ENCODE results near the gene OMP.

DNA sequence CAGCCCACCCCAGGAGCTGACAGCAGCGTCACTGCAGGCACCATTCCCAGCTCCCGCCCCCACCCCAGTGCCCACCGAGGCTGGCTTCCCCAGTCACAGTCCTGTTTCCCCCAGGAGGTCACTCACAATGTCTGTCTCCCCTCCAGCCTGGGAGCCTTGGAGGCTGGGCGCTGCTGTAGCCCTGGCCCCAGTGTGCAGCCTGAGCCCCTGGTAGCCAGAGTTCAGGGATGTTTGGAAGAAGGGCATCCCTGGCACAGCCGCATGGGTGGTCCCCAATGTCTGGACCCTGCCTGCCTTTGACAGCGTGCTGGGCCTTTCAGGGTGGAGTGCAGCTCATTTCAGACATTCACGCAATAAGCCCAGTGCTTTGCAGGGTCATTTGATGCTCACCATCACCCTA, 31.6 kb upstream of the OMP start:
- TF ChIP-seq, protein P1, sequence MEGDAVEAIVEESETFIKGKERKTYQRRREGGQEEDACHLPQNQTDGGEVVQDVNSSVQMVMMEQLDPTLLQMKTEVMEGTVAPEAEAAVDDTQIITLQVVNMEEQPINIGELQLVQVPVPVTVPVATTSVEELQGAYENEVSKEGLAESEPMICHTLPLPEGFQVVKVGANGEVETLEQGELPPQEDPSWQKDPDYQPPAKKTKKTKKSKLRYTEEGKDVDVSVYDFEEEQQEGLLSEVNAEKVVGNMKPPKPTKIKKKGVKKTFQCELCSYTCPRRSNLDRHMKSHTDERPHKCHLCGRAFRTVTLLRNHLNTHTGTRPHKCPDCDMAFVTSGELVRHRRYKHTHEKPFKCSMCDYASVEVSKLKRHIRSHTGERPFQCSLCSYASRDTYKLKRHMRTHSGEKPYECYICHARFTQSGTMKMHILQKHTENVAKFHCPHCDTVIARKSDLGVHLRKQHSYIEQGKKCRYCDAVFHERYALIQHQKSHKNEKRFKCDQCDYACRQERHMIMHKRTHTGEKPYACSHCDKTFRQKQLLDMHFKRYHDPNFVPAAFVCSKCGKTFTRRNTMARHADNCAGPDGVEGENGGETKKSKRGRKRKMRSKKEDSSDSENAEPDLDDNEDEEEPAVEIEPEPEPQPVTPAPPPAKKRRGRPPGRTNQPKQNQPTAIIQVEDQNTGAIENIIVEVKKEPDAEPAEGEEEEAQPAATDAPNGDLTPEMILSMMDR (IDR thresholded peaks at IDR 0.05): no peak
- TF ChIP-seq POLR2A (IDR thresholded peaks at IDR 0.05): no peak
